Measurements from ENCODE around the gene RAB24. TPM values are rescaled to one million over a fixed set of nuclear protein-coding genes. Genes with fewer than 3 reads are reported as not detected.

Gene RAB24
- total RNA-seq, 1 donor from 2014 or later, result 31.7 TPM

DNA sequence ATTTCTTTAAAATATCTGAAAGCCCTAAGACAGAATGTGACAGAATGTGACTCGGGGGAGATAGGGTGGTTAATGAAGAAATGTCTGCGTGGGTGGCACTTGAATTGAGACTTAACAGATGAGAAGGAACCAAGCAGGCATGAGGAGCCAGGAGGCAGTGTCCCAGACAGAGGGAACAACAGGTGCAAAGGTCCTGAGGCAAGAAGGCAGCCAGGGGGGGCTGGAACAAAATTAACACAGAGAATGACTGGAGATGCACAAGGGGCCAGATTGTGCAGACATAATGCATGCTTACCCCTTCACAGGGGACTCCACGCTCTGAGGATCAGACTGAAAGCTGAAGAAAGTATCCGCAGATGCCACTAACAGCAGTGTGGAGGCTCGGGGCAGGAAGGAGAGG is 46.2 kb upstream of the RAB24 start:
- H3K36me3 ChIP-seq (ENCODE audit: insufficient read depth, low read length), result peaks cover 17% of the 10 kb centered on the region
- no peak for TF ChIP-seq EZH2 (IDR thresholded peaks at IDR 0.05; ENCODE audit: insufficient read depth, low read length)
- TF ChIP-seq, protein P1, sequence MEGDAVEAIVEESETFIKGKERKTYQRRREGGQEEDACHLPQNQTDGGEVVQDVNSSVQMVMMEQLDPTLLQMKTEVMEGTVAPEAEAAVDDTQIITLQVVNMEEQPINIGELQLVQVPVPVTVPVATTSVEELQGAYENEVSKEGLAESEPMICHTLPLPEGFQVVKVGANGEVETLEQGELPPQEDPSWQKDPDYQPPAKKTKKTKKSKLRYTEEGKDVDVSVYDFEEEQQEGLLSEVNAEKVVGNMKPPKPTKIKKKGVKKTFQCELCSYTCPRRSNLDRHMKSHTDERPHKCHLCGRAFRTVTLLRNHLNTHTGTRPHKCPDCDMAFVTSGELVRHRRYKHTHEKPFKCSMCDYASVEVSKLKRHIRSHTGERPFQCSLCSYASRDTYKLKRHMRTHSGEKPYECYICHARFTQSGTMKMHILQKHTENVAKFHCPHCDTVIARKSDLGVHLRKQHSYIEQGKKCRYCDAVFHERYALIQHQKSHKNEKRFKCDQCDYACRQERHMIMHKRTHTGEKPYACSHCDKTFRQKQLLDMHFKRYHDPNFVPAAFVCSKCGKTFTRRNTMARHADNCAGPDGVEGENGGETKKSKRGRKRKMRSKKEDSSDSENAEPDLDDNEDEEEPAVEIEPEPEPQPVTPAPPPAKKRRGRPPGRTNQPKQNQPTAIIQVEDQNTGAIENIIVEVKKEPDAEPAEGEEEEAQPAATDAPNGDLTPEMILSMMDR (IDR thresholded peaks at IDR 0.05; ENCODE audit: insufficient read depth, low read depth, low read length), result no peak
- peaks cover 6% of the 10 kb centered on the region for H3K9me3 Mint-ChIP-seq (ENCODE audit: unreplicated experiment)
- H3K9me3 ChIP-seq (ENCODE audit: insufficient read depth, low read depth, low read length), result no peaks in the 10 kb centered on the region
- H3K27ac ChIP-seq (ENCODE audit: low read depth, low read length), result no peak overlapping the region
- peak overlapping the region; percentile 98 for H3K4me3 Mint-ChIP-seq (ENCODE audit: unreplicated experiment)
- peaks cover 50% of the 10 kb centered on the region for H4K20me1 ChIP-seq (ENCODE audit: insufficient read depth, low read length)
- no peaks in the 10 kb centered on the region for H3K27me3 ChIP-seq (ENCODE audit: insufficient read depth, low read length)
- peak overlapping the region; percentile 93 for H3K9ac ChIP-seq (ENCODE audit: low read length)
- H3K27me3 Mint-ChIP-seq (ENCODE audit: low read depth, unreplicated experiment), result peaks cover 5% of the 10 kb centered on the region
- peaks cover 63% of the 10 kb centered on the region for H3K79me2 ChIP-seq (ENCODE audit: insufficient read depth, low read length)
- no peak overlapping the region for H2AFZ ChIP-seq (ENCODE audit: low read depth, low read length)
- DNase-seq (ENCODE audit: low read depth) (no peak), FAIRE-seq (no peak)
- H3K36me3 Mint-ChIP-seq (ENCODE audit: low read depth, unreplicated experiment), result peaks cover 2% of the 10 kb centered on the region
- H3K27ac Mint-ChIP-seq (ENCODE audit: unreplicated experiment), result no peak overlapping the region
- peaks cover 21% of the 10 kb centered on the region for H3K4me1 Mint-ChIP-seq (ENCODE audit: low read depth, unreplicated experiment)
- peaks cover 18% of the 10 kb centered on the region for H3K4me1 ChIP-seq (ENCODE audit: insufficient read depth, low read length)
- peak overlapping the region; percentile 93 for H3K4me2 ChIP-seq (ENCODE audit: low read length)
- no peak overlapping the region for H3K4me3 ChIP-seq (ENCODE audit: insufficient read depth, low read depth, low read length)

DNA sequence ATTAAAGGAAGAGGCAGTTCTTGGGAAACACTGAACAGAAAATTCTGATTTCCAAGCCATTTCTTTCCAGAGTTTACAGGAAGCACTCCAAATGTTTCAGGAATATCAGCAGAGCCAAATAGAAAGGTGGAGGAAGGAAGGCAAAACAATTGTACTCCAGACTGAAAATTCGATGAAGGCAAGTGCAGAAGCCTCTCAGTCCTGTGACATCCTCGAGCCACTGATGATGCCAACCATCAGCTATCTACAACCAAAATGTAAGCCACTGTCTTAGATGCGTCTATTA is 45.8 kb upstream of the RAB24 start:
- Histone ChIP-seq H3K4me3 (ENCODE audit: insufficient read depth, low read depth, low read length) (no peak overlapping the region), H3K9me3 (ENCODE audit: insufficient read depth, low read depth, low read length) (no peaks in the 10 kb centered on the region), H3K27ac (ENCODE audit: low read depth, low read length) (no peak overlapping the region), H3K36me3 (ENCODE audit: insufficient read depth, low read length) (peaks cover 17% of the 10 kb centered on the region), H3K4me2 (ENCODE audit: low read length) (peak overlapping the region; percentile 93), H2AFZ (ENCODE audit: low read depth, low read length) (no peak overlapping the region), H3K79me2 (ENCODE audit: insufficient read depth, low read length) (peaks cover 65% of the 10 kb centered on the region), H4K20me1 (ENCODE audit: insufficient read depth, low read length) (peaks cover 51% of the 10 kb centered on the region), H3K9ac (ENCODE audit: low read length) (peak overlapping the region; percentile 19), H3K4me1 (ENCODE audit: insufficient read depth, low read length) (peaks cover 18% of the 10 kb centered on the region), H3K27me3 (ENCODE audit: insufficient read depth, low read length) (no peaks in the 10 kb centered on the region)
- H3K36me3 Mint-ChIP-seq (ENCODE audit: low read depth, unreplicated experiment), result peaks cover 2% of the 10 kb centered on the region
- peak overlapping the region; percentile 47 for H3K4me3 Mint-ChIP-seq (ENCODE audit: unreplicated experiment)
- no peak for TF ChIP-seq EZH2 (IDR thresholded peaks at IDR 0.05; ENCODE audit: insufficient read depth, low read length)
- TF ChIP-seq, protein P1 (IDR thresholded peaks at IDR 0.05; ENCODE audit: insufficient read depth, low read depth, low read length), result no peak
- peaks cover 18% of the 10 kb centered on the region for H3K4me1 Mint-ChIP-seq (ENCODE audit: low read depth, unreplicated experiment)
- FAIRE-seq (no peak), DNase-seq (ENCODE audit: low read depth) (no peak)
- H3K27me3 Mint-ChIP-seq (ENCODE audit: low read depth, unreplicated experiment), result peaks cover 1% of the 10 kb centered on the region
- H3K9me3 Mint-ChIP-seq (ENCODE audit: unreplicated experiment), result peaks cover 3% of the 10 kb centered on the region
- no peak overlapping the region for H3K27ac Mint-ChIP-seq (ENCODE audit: unreplicated experiment)

DNA sequence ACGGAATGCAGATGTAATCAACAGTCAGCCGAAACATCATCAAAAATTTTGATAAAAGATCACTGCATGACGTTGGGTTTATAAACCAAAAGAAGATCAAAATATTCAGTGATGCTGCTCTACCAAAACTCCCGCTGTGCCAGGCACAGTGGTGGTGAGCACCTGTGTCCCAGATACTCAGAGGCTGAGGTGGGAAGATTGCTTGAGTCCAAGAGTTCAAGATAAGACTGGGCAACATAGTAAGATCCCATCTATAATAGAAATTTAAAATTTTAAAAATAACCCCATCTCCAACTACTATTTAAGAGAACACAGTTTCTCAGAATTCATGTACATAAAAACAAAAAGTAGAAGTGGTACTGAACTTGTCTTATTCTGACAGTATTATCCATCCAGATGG is 44.2 kb upstream of the RAB24 start:
- no peak for TF ChIP-seq EZH2 (IDR thresholded peaks at IDR 0.05; ENCODE audit: insufficient read depth, low read length)
- H3K4me2 ChIP-seq (ENCODE audit: low read length), result no peak overlapping the region
- Mint-ChIP-seq H3K36me3 (ENCODE audit: low read depth, unreplicated experiment) (no peaks in the 10 kb centered on the region), H3K27ac (ENCODE audit: unreplicated experiment) (no peak overlapping the region), H3K4me1 (ENCODE audit: low read depth, unreplicated experiment) (peaks cover 15% of the 10 kb centered on the region), H3K4me3 (ENCODE audit: unreplicated experiment) (no peak overlapping the region), H3K27me3 (ENCODE audit: low read depth, unreplicated experiment) (no peaks in the 10 kb centered on the region), H3K9me3 (ENCODE audit: unreplicated experiment) (no peaks in the 10 kb centered on the region)
- H3K9me3 ChIP-seq (ENCODE audit: insufficient read depth, low read depth, low read length), result no peaks in the 10 kb centered on the region
- H4K20me1 ChIP-seq (ENCODE audit: insufficient read depth, low read length), result peaks cover 58% of the 10 kb centered on the region
- H3K27me3 ChIP-seq (ENCODE audit: insufficient read depth, low read length), result no peaks in the 10 kb centered on the region
- H3K27ac ChIP-seq (ENCODE audit: low read depth, low read length), result no peak overlapping the region
- FAIRE-seq (no peak), DNase-seq (ENCODE audit: low read depth) (no peak)
- no peak overlapping the region for H3K4me3 ChIP-seq (ENCODE audit: insufficient read depth, low read depth, low read length)
- peaks cover 24% of the 10 kb centered on the region for H3K36me3 ChIP-seq (ENCODE audit: insufficient read depth, low read length)
- peaks cover 79% of the 10 kb centered on the region for H3K79me2 ChIP-seq (ENCODE audit: insufficient read depth, low read length)
- H3K9ac ChIP-seq (ENCODE audit: low read length), result no peak overlapping the region
- H3K4me1 ChIP-seq (ENCODE audit: insufficient read depth, low read length), result peaks cover 18% of the 10 kb centered on the region
- H2AFZ ChIP-seq (ENCODE audit: low read depth, low read length), result no peak overlapping the region

Measured in astrocyte (in vitro differentiated cells and primary cell).